Right renal cortex interstitium (tissue), 3 donors: ENCODE measurements around the gene NTRK2. TPM values are rescaled to one million over a fixed set of nuclear protein-coding genes. Genes with fewer than 3 reads are reported as not detected.
A peak's percentile ranks its signal among the peaks of the same experiment; 100 is the strongest.

Experiments used
- DNase-seq, 3 donors: peaks; one replicate each; pipeline ENCODE4 v3.0.0-alpha.2; 2013; ENCODE audit warnings: low read depth in 3 of 3, low spot score in 2 of 3
- polyA plus RNA-seq, 3 donors: library from polyadenylated mRNA; unstranded; fragments of 120-200 nt; gene quantifications; one replicate each; pipeline ENCODE4 v1.2.1, GENCODE V29; 2013; ENCODE audit not compliant: insufficient read length in 3 of 3

NTRK2 gene
- polyA plus RNA-seq, 3 donors, result 99.5 to 132 (median 111) TPM

DNA sequence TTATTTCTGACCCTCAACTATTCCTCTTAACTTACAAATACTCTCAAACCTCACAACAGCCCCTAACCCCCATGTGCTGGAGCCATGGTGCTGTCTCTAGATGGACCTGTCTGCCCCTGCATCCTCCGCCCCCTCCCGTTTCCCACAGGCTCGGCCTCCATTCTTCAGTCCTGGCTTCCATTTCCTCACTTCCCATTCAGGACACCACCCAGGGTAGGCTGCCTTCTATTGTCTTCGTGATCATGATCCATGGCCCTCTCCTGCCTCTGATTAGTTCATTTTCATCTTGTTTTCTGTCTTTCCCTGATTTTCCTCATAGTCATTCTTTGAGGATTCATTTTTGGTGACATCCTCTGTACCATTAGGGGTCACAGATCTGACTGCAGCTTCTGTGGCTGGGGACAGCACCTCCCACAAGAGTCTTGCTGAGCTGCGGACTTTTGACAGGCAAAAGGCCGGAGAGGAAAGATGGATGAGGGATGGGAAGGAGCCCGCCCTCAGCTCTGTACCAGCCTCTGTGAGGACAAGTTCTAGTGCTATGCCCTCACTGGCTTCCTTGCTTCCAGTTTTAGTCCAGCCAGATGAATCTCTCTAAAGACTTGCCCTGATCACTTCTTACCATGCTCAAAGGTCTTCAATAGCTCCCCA lies 255.8 kb downstream of the NTRK2 start:
- no peak for DNase-seq

DNA sequence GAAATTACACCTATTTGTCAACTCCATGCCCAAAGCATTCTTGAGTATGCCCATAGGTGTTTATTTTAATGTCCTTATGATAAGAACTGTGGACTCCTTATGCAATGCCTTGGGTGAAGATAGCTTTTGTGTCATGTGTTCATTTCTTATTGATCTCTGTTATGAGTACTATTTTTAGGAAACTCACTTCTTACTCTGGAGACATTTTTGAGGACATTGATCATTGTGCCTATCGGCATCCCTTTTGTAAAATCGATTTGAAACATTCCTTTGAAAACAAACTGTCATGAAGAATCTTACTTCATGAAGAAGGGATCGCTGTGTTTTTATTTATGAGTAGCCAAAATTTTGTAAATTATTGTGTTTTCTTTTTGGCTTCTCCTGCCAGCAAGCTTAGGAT lies 257.3 kb downstream of the NTRK2 start:
- no peak for DNase-seq

DNA sequence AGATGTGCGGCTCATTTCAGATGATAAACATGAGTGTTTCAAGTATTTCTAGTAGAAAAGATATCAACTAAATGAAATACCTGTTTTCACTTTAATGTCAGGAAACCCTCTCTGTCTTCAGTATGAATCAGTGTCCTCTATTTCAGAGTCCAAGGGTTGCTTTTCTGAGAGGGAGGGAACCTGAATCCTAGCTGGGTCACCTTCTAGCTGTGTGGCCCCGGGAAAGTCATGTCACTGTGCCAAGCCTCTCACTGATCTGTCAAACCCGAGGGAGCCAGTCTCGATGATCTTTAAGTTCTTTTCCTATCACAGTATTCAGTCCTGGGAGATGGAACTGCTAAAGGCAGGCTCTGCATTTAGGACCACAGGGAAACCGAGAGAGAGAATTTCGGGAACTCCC lies 258.9 kb downstream of the NTRK2 start:
- DNase-seq, result no peak

DNA sequence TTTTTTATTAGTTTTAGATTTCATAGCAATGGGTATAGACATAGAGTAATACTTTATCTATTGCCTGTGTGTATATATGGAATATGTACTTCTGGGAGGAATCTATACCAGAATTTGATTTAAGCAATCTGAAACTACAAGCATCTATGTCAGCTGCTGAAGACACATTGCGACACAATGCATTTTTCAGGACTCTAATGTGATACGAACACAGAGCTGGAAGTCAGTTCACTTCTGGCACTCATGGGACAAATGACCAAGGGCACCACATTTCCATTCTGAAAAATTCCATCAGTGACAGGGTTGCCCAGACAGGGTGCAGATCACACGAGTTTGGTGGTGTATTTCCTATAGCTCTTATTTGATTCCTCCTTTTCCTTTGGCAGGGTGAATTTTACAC lies 259.5 kb downstream of the NTRK2 start:
- DNase-seq, result no peak

DNA sequence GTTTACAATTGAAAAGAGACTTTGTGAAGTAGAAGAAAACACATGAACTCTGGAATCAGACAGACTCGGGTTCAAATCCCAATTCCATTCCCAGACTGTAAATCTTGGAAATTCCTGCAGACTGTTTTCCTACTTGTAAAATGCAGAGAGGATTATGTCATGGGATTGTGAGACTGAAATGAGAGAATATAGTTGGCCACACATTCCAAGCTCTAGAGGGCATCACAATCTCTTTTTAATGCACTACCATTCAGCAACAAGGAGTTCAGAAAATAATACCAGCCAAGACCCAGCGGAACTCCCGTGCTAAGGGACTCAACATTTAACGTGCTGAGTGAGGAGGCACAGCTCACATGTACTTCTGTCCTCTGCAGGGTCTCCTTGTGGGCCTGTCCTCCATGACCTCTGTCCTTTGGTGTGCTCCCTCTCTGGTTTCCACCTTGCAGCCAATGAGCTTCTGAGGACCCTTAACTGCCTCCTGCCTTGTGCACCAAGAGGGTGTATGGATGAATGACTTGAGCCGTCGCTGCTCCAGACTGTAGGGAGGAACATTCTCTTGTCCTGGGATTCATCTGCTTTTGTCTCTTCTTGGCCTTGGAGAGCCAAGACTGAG lies 263.5 kb downstream of the NTRK2 start:
- DNase-seq, result no peak

DNA sequence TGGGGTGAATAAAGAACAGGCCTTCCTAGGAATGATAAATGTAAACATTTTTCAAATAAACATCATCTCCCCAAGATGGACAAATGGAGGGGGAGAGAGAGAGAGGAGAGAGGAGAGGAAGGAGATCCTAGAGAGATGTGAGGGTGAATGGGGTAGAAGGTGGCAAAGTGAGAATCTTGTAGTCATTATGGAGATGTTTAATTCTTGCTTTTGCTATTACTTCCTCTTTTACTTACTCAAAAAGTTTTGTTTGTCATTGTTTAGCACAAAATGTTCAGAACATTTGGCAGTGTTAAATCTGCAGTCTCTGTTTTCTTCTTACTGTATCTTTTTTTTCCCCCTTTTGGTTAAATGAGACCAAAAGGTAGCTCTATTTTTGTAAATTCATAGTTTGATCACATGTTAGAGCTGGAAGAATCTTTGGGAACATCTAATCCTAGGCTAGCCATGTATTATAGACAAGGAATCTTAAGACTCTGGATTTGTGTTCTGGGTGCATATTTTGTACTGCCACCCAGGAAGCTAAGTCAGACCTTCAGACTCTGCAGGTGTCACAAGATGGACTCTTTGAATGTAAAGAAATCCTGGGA lies 266.1 kb downstream of the NTRK2 start:
- DNase-seq, result no peak

DNA sequence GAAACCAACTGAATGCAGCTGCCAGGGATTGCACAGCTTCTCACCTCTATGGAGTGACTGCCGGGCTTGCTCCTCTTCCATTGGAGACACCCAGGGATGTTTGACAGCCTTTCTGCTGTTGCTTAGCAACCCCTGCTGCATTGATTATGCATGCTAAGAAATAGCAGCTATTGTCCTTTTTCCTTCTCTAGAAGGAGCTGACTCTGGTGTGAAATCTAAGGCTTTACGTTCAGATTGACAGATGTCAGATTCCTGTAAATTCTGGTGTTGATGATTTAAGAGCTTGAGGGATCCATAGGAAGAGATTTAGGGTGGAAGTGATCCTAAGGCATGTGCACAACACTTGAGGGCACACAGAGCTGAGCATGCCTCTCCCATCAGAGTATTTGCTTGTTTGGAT lies 267.7 kb downstream of the NTRK2 start:
- DNase-seq, result no peak

DNA sequence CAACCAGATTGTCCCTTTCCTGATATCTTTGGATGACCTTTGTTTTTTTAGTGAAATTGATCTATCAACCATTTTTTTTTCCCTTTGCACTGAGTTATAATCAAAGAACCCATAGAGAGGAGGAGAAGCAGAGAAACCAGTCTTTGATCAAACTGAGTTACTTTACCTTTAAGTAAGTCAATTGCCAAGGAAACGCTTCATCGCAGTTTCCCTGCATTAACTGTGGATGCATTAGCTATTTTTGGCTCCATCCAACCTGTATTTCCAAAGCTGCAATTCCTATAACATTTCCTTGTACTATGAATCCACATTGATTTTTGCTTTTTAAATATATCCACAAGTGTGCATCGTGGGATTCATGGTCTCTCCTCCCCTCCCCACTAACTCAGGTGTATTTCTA lies 268.1 kb downstream of the NTRK2 start:
- DNase-seq, result no peak

DNA sequence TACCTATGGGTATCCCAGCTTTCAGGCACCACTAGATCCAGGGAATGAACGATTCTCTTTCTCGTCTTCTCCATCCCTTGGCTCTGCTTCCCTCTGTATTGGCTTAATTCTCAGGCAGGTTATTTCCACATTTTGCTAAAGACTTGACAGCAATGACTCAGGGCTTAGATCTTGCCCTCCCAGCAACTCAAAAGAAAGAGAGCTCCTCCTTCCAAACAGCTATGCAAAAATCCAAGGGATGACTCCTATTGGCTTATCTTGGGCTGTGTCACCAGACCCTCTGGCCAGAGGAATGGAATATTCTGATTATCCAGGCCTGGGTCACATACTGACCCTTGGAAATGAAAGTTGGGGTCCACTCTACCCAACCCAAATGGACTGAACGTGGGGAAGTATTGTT lies 270.2 kb downstream of the NTRK2 start:
- no peak for DNase-seq

DNA sequence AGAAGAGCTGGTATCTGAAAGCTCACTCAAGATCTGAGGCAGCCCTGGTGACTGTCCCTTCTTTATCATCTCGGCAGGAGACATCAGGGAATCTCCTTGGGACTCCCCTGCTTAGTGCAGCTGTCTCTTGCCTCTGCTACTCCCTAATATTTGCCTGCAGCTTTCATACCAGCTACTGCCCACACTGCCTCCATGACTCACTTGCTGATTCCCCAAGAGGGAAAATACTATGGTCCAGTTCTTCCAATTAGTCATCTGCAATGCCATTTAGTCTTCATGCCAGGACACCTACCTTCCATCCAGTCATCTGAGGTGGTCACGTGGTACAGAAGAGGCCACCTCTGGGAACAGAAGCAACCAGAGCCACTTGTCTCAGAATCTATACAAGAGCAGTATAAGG lies 270.8 kb downstream of the NTRK2 start:
- DNase-seq, result no peak

DNA sequence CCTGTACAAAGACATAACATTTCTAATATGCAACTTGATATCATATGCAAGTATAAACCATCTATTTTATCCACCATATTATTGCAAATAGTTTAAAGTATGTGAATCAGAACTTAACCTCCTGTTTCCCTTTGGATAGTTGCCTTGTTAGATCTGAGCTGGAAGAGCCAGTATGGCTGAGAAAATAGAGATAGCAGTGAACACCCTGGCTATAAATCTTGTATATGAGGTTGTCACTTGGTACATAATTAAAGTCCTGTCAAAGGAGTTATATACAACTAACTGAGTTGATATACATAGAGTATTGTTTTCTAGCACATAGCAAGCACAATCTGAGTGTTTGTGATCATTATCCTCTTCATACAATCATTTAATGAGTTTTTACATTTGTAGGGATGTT lies 272.3 kb downstream of the NTRK2 start:
- DNase-seq, result no peak

DNA sequence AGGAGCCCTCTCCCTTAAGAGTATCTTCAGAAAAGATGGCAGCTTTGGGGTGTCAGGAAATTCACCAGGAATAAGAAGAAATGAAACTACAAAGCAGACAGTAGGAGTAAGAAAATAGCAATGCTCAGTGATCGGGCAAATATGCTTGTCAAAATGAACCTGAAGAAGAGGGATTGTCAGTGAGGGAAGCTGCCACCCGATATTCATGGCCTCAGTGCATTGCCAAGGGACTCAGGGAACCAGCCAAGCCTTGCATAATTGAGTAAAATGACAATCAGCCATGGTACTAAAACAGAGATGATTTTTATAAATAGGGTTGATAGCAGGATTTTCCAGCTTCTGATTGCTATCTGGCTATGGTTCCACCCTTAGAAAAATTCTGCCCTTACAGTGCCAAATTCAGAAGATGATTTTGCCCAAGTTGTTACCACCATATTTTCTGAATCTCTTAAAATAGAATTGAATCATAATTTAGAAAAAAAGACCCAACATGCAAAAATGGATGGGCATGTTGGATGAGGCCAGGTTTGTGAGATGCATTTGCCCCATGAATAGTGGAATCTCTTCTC lies 274.0 kb downstream of the NTRK2 start:
- no peak for DNase-seq

DNA sequence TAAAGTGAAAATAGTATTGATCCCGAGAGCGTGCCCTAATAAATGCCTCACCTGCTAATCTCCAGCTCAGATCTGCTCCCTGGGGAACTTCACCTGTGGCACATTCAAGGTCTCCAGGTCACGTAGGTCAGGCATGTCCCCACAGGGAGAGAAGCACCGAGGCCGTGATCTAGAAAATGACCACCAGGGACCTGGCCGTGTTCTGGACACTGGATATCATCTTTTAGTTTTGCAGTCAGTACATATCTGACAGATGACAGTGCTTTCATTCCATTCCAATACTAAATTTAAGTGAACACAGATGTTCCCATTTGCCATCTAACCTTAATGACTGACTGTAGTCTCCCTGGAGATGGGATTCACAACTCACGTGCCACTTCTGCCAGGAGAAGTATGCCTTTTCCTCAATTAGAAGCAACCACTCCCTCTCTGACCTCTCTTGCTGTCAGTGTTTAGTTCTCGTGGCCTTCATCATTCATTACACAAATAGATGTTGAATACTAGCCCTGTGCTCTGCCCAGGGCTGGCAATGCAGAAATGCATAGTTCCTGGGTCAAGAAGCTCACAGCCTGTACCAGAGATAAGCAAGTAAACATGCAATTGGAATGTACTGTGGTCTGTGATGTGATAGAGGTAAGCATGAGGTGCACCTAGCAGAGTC lies 276.5 kb downstream of the NTRK2 start:
- no peak for DNase-seq

DNA sequence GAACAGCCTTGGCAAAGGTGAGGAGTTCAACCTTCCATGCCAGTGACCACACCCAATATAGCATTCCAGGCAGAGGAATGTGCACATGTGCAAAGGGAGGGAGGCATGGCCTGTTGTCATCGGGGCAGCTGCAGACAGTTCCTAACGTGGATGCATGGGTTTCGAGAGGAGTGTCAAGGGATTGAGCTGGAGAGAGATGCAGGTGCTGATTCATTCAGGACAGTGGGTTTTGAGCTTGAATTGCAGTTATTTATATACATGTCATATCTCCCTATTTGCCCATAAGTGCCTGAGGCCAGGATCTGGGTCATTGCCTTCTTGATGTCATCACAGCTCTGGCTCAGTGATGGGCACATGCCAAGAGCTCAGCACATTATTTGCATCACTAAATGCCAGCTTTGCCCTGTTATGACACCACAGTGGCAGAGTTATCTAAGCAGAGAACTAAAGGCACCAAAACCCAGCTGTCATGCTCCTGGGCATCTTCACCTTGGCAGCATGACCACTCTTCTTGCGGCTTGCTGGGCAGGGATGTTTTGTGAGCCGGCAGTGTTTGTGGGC lies 278.0 kb downstream of the NTRK2 start:
- no peak for DNase-seq

DNA sequence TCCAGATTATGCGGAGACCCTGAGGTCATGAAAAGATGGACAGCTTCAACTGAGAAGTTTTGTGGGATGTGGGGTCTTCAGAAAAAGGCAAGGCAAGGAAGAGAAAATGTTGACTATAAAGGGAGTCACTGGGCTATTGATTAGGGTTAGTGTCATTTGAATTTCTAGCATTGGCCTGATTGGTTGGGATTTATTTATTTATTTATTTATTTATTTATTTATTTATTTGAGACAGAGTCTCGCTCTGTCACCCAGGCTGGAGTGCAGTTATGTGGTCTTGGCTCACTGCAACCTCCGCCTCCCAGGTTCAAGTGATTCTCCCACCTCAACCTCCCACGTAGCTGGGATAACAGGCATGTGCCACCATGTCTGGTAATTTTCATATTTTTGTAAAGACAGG lies 279.7 kb downstream of the NTRK2 start:
- no peak for DNase-seq

DNA sequence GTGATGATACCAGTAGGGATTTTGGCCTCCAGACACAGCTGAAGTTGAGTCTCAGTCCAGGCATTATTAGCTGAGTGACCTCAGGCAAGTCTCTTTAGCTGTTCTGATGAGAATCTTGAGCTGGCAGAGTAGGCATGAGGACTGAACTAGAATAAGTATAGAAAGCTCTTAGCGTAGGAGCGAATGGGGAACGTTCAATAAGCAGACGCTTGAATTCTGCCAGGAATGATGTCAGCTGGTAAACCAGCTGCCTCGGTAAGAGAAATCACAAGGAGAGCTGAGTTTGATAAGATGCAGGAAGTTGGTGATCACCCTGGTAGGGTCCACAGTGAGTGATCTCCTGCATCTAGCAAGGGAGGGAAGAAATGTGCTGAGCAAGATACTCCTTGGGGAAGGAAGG lies 280.4 kb downstream of the NTRK2 start:
- DNase-seq, result no peak

DNA sequence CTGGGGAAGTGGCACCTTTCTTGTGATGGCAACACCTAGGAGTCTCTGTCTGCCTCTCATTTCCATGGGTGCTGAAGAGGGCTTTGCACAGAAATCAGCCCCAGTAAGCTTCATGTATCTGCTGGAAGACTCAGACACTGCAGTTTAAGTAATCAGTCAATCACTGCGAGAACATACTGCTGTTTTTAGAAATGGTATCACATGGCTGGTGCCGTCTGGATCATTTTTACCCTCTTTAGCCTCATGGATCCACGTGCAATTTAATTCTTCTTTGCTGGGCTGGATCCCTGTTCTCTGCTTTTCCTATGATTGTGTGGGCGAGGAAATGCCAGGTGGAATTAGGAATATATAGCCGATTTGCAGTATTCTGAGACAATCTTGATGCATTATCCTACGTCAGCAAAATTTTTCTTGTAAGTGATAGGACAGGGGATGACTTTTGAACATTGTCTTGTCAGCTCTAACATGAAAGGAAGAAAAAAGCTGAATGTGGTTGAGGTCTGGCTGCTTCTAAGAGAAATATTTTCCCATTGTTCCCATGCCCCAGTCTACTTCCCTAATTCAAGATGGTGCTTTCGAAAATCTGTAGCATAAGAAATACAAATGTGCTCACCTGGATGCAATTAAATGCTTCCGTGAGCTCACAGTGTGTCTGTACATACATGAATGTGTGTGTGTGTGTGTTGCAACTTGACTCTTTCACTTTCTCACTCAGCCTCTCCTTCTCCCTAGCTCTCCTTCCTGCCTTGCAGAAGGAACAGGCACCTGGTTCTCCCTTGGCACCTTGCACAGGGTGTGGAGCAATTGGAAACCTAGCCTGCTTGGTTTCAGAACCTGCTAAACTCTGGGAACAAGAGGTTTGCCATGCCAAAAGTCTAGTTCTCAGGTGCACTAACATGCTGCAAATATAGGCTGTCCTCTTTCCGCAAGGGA lies 281.6 kb downstream of the NTRK2 start:
- DNase-seq, result no peak

DNA sequence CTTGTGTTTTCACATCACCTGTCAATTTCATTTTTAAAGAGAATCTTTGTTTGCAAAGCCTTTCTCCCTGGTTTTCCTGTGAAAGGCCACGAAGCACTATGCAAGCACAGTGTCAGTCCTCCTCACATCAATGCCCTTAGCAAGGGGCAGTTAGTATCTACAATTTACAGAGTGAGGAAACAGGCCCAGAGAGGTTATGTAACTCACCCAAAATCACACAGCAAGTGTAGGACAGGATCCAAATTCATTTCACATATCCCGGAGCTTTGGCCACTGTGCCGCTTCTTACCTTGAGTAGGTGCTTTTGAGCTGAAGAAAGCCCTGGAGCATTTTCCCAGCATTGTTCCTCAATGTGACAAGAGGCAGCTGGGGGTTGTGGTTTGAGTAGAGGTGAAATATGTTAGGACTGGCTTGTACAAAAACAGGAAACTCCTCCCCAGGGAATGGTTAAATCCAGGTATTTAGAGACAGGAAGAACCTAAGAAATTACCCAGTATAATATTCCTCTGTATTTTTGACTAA lies 283.8 kb downstream of the NTRK2 start:
- no peak for DNase-seq

DNA sequence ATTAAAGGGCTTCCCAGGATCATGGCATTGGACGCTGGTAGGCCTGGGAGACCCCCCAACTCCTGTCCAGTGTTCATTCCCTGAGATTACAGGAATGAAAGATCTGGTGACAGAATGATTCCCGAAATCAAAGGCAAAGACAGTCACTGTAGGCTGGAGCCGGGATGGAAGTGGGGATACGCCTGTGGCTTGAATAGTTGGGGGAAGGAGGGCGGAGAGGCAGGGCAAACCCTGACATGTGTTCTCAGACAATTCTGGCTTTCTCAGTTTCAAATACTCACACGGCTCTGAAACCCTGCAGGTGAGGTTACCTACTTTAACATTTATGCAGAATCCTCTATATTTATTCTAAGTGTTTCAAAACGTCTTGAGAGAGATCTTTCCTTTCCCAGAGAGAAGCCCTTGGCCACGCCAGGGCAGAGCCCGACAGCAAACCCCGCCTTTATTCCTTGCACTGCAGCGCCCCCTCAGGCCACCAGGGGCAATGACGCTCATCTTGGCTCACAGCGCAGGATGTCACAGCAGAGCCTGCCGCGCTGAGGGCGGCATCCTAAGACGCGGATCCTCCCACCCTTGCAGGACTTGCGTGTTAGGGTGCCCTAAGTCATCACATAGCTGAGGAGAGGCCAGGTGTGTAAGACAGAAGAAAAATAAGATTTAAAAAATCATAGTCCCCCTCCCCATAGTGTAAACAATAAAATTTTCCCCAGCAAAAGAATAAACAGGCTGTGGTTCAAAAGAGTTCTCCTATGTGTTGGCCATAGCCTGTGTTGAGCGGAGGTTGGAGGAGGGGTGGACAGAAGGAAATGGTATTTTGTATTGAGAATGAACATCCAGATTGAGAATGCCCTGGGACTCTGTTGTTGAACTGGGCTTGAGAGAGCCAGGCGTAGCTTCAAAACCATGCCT lies 284.5 kb downstream of the NTRK2 start:
- DNase-seq, result peak; percentile 50 to 72 (median 62)
